ENCODE results near the gene EPHA2. TPM values are rescaled to one million over a fixed set of nuclear protein-coding genes. Genes with fewer than 3 reads are reported as not detected.

The EPHA2 gene
- total RNA-seq, 1 experiment from 2014 or later: 130 TPM

- Mint-ChIP-seq H3K27me3 (ENCODE audit: unreplicated experiment) (no peaks in the 10 kb centered on the region), H3K9me3 (ENCODE audit: low read depth, unreplicated experiment) (no peaks in the 10 kb centered on the region), H3K27ac (ENCODE audit: unreplicated experiment) (peak overlapping the region; percentile 70), H3K36me3 (ENCODE audit: insufficient read depth, unreplicated experiment) (peaks cover 42% of the 10 kb centered on the region), H3K4me3 (ENCODE audit: low read depth, unreplicated experiment) (peak overlapping the region; percentile 11), H3K4me1 (ENCODE audit: low read depth, unreplicated experiment) (peaks cover 53% of the 10 kb centered on the region)
- CTCF ChIA-PET: no interaction called here
- DNase-seq: no peak
- BruUV-seq (replicated peaks): no TSS peak
- TF ChIP-seq CTCF (IDR thresholded peaks at IDR 0.05; ENCODE audit: unreplicated experiment): no peak
- intact Hi-C loops (cut with micrococcal nuclease; ENCODE audit: unreplicated experiment): no loop called here
Measured at GRCh38 chr1:16176653-16177052, 20.8 kb upstream of the EPHA2 start.

GRCh38 chr1:16175610-16176553, 20.0 kb upstream of the EPHA2 start:
- CTCF ChIA-PET: interaction anchor here (0.7 to 1.8 kb wide), 3 partner anchors 12 to 78 kb away, joined by 3 read pairs; no protein-coding TSS in a partner anchor

GRCh38 chr1:16174886-16175598, 19.2 kb upstream of the EPHA2 start:
- Mint-ChIP-seq H3K9me3 (ENCODE audit: low read depth, unreplicated experiment) (no peaks in the 10 kb centered on the region), H3K36me3 (ENCODE audit: insufficient read depth, unreplicated experiment) (peaks cover 40% of the 10 kb centered on the region), H3K4me3 (ENCODE audit: low read depth, unreplicated experiment) (no peak overlapping the region), H3K4me1 (ENCODE audit: low read depth, unreplicated experiment) (peaks cover 53% of the 10 kb centered on the region), H3K27me3 (ENCODE audit: unreplicated experiment) (no peaks in the 10 kb centered on the region), H3K27ac (ENCODE audit: unreplicated experiment) (peak overlapping the region; percentile 100)
- DNase-seq: no peak
- intact Hi-C loops (cut with micrococcal nuclease; ENCODE audit: unreplicated experiment): no loop called here
- CTCF ChIA-PET: interaction anchor here (0.5 to 1.8 kb wide), 4 partner anchors 11 to 977 kb away, joined by 3 read pairs; no protein-coding TSS in a partner anchor
- no TSS peak for BruUV-seq (replicated peaks)
- no peak for TF ChIP-seq CTCF (IDR thresholded peaks at IDR 0.05; ENCODE audit: unreplicated experiment)

More at GRCh38 chr1:16175610-16176553, 20.0 kb upstream of the EPHA2 start:
- no TSS peak for BruUV-seq (replicated peaks)
- H3K27me3 Mint-ChIP-seq (ENCODE audit: unreplicated experiment): no peaks in the 10 kb centered on the region
- peaks cover 53% of the 10 kb centered on the region for H3K4me1 Mint-ChIP-seq (ENCODE audit: low read depth, unreplicated experiment)
- TF ChIP-seq CTCF (IDR thresholded peaks at IDR 0.05; ENCODE audit: unreplicated experiment): no peak
- H3K4me3 Mint-ChIP-seq (ENCODE audit: low read depth, unreplicated experiment): peak overlapping the region; percentile 11
- peak; percentile 79 for DNase-seq
- intact Hi-C loops (cut with micrococcal nuclease; ENCODE audit: unreplicated experiment): no loop called here
- H3K36me3 Mint-ChIP-seq (ENCODE audit: insufficient read depth, unreplicated experiment): peaks cover 40% of the 10 kb centered on the region
- H3K9me3 Mint-ChIP-seq (ENCODE audit: low read depth, unreplicated experiment): no peaks in the 10 kb centered on the region
- peak overlapping the region; percentile 70 for H3K27ac Mint-ChIP-seq (ENCODE audit: unreplicated experiment)

- DNase-seq: no peak
- Mint-ChIP-seq H3K4me3 (ENCODE audit: low read depth, unreplicated experiment) (no peak overlapping the region), H3K9me3 (ENCODE audit: low read depth, unreplicated experiment) (no peaks in the 10 kb centered on the region), H3K4me1 (ENCODE audit: low read depth, unreplicated experiment) (peaks cover 56% of the 10 kb centered on the region), H3K36me3 (ENCODE audit: insufficient read depth, unreplicated experiment) (peaks cover 40% of the 10 kb centered on the region), H3K27ac (ENCODE audit: unreplicated experiment) (peak overlapping the region; percentile 100), H3K27me3 (ENCODE audit: unreplicated experiment) (no peaks in the 10 kb centered on the region)
- BruUV-seq (replicated peaks): no TSS peak
- TF ChIP-seq CTCF (IDR thresholded peaks at IDR 0.05; ENCODE audit: unreplicated experiment): no peak
- intact Hi-C loops (cut with micrococcal nuclease; ENCODE audit: unreplicated experiment): no loop called here
- CTCF ChIA-PET: interaction anchor here (0.8 to 1.8 kb wide), 2 partner anchors 11 to 80 kb away, joined by 3 read pairs; no protein-coding TSS in a partner anchor
Measured at GRCh38 chr1:16174261-16174868, 18.5 kb upstream of the EPHA2 start.
